Activated gamma-delta T cell treated with Interleukin-2 at 50 U/mL for 16 hours (primary cell): ENCODE results near the gene RAET1E.
"Not testable (repeated sequence)": the region's sequence is repeated elsewhere in the genome, so short reads cannot be mapped to it uniquely, and the experiment has no call there.

Experiments
- DNase-seq: peaks from one replicate; pipeline ENCODE4 v3.0.0-alpha.2; 2020

The RAET1E gene

GRCh38 chr6:149925974-149926777 lies 28.3 kb upstream of the RAET1E start:
- DNase-seq, result peak; percentile 61

GRCh38 chr6:149925253-149925973 lies 27.5 kb upstream of the RAET1E start:
- no peak for DNase-seq

- no peak for DNase-seq
Observed at GRCh38 chr6:149924933-149925252, 27.0 kb upstream of the RAET1E start.

GRCh38 chr6:149924206-149924932 lies 26.5 kb upstream of the RAET1E start:
- no peak for DNase-seq

GRCh38 chr6:149923327-149923986 lies 25.5 kb upstream of the RAET1E start:
- DNase-seq, result no peak

GRCh38 chr6:149922642-149923326 lies 24.9 kb upstream of the RAET1E start, which contains the start of gene RAET1G:
TSS of gene RAET1G (minus strand) at chr6:149923121. CDS start at chr6:149923010, 111 bp downstream.
- peak; percentile 77 for DNase-seq

GRCh38 chr6:149922091-149922490 lies 24.2 kb upstream of the RAET1E start:
- not testable (repeated sequence) for DNase-seq

- DNase-seq, result no peak
Observed at GRCh38 chr6:149921361-149921760, 23.4 kb upstream of the RAET1E start.

GRCh38 chr6:149919834-149920225 lies 21.9 kb upstream of the RAET1E start:
- no peak for DNase-seq

GRCh38 chr6:149919126-149919833 lies 21.4 kb upstream of the RAET1E start:
- not testable (repeated sequence) for DNase-seq

GRCh38 chr6:149918151-149918905 lies 20.4 kb upstream of the RAET1E start:
- no peak for DNase-seq

- no peak for DNase-seq
Observed at GRCh38 chr6:149917679-149918078, 19.8 kb upstream of the RAET1E start.

- no peak for DNase-seq
Observed at GRCh38 chr6:149915970-149916865, 18.3 kb upstream of the RAET1E start.

- no peak for DNase-seq
Observed at GRCh38 chr6:149913540-149914240, 15.8 kb upstream of the RAET1E start.

- no peak for DNase-seq
Observed at GRCh38 chr6:149913085-149913484, 15.2 kb upstream of the RAET1E start.

- DNase-seq, result not testable (repeated sequence)
Observed at GRCh38 chr6:149912680-149913079, 14.8 kb upstream of the RAET1E start.

- no peak for DNase-seq
Observed at GRCh38 chr6:149910721-149911151, 12.8 kb upstream of the RAET1E start.

GRCh38 chr6:149909701-149910470 lies 12.0 kb upstream of the RAET1E start:
- DNase-seq, result no peak
